ENCODE data around the gene GCNT1. TPM values are rescaled to one million over a fixed set of nuclear protein-coding genes. Genes with fewer than 3 reads are reported as not detected.
"Not testable (repeated sequence)": the region's sequence is repeated elsewhere in the genome, so short reads cannot be mapped to it uniquely, and the experiment has no call there.

The GCNT1 gene
- total and polyA plus RNA-seq, 2 donors, result 5.2 to 5.3 TPM

GRCh38 chr9:76493496-76493895 lies 34.5 kb downstream of the GCNT1 start:
- not testable (repeated sequence) for DNase-seq (ENCODE audit: low read depth in 6 of 9, low spot score in 9 of 9); H3K27ac ChIP-seq (ENCODE audit: low read depth in 1 of 2, low read length in 1 of 2); H3K9me3 ChIP-seq (ENCODE audit: control insufficient read depth in 2 of 2, insufficient read depth in 1 of 2, low read length in 1 of 2); H3K36me3 ChIP-seq (ENCODE audit: control insufficient read depth in 2 of 2, insufficient read depth in 2 of 2, low read length in 1 of 2); H3K4me1 ChIP-seq (ENCODE audit: control insufficient read depth in 2 of 2, insufficient read depth in 2 of 2, low read length in 2 of 2); H3K4me3 ChIP-seq (ENCODE audit: low read length in 2 of 2); H3K27me3 ChIP-seq (ENCODE audit: control insufficient read depth in 2 of 2, insufficient read depth in 1 of 2, low read length in 1 of 2)
- WGBS, result 97% methylated on average over 1 of the region's 1 CpG

GRCh38 chr9:76500061-76500460 lies 41.1 kb downstream of the GCNT1 start:
- Histone ChIP-seq H3K27ac (ENCODE audit: low read depth in 1 of 2, low read length in 1 of 2) (no peak overlapping the region), H3K9me3 (ENCODE audit: control insufficient read depth in 2 of 2, insufficient read depth in 1 of 2, low read length in 1 of 2) (no peaks in the 10 kb centered on the region)
- 93% methylated on average over 1 of the region's 1 CpG for WGBS

GRCh38 chr9:76502746-76503145 lies 43.8 kb downstream of the GCNT1 start:
- peaks cover 0 to 4% of the 10 kb centered on the region in 2 donors for H3K36me3 ChIP-seq (ENCODE audit: control insufficient read depth in 2 of 2, insufficient read depth in 2 of 2, low read length in 1 of 2)
- H3K4me1 ChIP-seq (ENCODE audit: control insufficient read depth in 2 of 2, insufficient read depth in 2 of 2, low read length in 2 of 2), result no peaks in the 10 kb centered on the region
- H3K27ac ChIP-seq (ENCODE audit: low read depth in 1 of 2, low read length in 1 of 2), result no peak overlapping the region
- no peak overlapping the region for H3K4me3 ChIP-seq (ENCODE audit: low read length in 2 of 2)
- H3K27me3 ChIP-seq (ENCODE audit: control insufficient read depth in 2 of 2, insufficient read depth in 1 of 2, low read length in 1 of 2), result no peaks in the 10 kb centered on the region
- WGBS, result 96% methylated on average over 6 of the region's 6 CpGs
- H3K9me3 ChIP-seq (ENCODE audit: control insufficient read depth in 2 of 2, insufficient read depth in 1 of 2, low read length in 1 of 2), result no peaks in the 10 kb centered on the region
- DNase-seq (ENCODE audit: low read depth in 6 of 9, low spot score in 9 of 9), result no peak

More at GRCh38 chr9:76500061-76500460, 41.1 kb downstream of the GCNT1 start:
- no peak overlapping the region for H3K4me3 ChIP-seq (ENCODE audit: low read length in 2 of 2)
- no peaks in the 10 kb centered on the region for H3K4me1 ChIP-seq (ENCODE audit: control insufficient read depth in 2 of 2, insufficient read depth in 2 of 2, low read length in 2 of 2)
- H3K27me3 ChIP-seq (ENCODE audit: control insufficient read depth in 2 of 2, insufficient read depth in 1 of 2, low read length in 1 of 2), result no peaks in the 10 kb centered on the region
- no peak for DNase-seq (ENCODE audit: low read depth in 6 of 9, low spot score in 9 of 9)
- H3K36me3 ChIP-seq (ENCODE audit: control insufficient read depth in 2 of 2, insufficient read depth in 2 of 2, low read length in 1 of 2), result peaks cover 0 to 4% of the 10 kb centered on the region in 2 donors

- WGBS, result 91% methylated on average over 1 of the region's 1 CpG
- Histone ChIP-seq H3K27ac (ENCODE audit: low read depth in 1 of 2, low read length in 1 of 2) (no peak overlapping the region), H3K27me3 (ENCODE audit: control insufficient read depth in 2 of 2, insufficient read depth in 1 of 2, low read length in 1 of 2) (no peaks in the 10 kb centered on the region), H3K4me1 (ENCODE audit: control insufficient read depth in 2 of 2, insufficient read depth in 2 of 2, low read length in 2 of 2) (no peaks in the 10 kb centered on the region), H3K36me3 (ENCODE audit: control insufficient read depth in 2 of 2, insufficient read depth in 2 of 2, low read length in 1 of 2) (no peaks in the 10 kb centered on the region), H3K9me3 (ENCODE audit: control insufficient read depth in 2 of 2, insufficient read depth in 1 of 2, low read length in 1 of 2) (no peaks in the 10 kb centered on the region), H3K4me3 (ENCODE audit: low read length in 2 of 2) (no peak overlapping the region)
- DNase-seq (ENCODE audit: low read depth in 6 of 9, low spot score in 9 of 9), result no peak
Measured at GRCh38 chr9:76510041-76510440, 51.1 kb downstream of the GCNT1 start.

- Histone ChIP-seq H3K9me3 (ENCODE audit: control insufficient read depth in 2 of 2, insufficient read depth in 1 of 2, low read length in 1 of 2) (no peaks in the 10 kb centered on the region), H3K27me3 (ENCODE audit: control insufficient read depth in 2 of 2, insufficient read depth in 1 of 2, low read length in 1 of 2) (no peaks in the 10 kb centered on the region), H3K4me1 (ENCODE audit: control insufficient read depth in 2 of 2, insufficient read depth in 2 of 2, low read length in 2 of 2) (no peaks in the 10 kb centered on the region), H3K4me3 (ENCODE audit: low read length in 2 of 2) (no peak overlapping the region), H3K36me3 (ENCODE audit: control insufficient read depth in 2 of 2, insufficient read depth in 2 of 2, low read length in 1 of 2) (no peaks in the 10 kb centered on the region), H3K27ac (ENCODE audit: low read depth in 1 of 2, low read length in 1 of 2) (no peak overlapping the region)
- DNase-seq (ENCODE audit: low read depth in 6 of 9, low spot score in 9 of 9), result no peak
- 98% methylated on average over 2 of the region's 2 CpGs for WGBS
Measured at GRCh38 chr9:76510446-76510845, 51.5 kb downstream of the GCNT1 start.

- Histone ChIP-seq H3K36me3 (ENCODE audit: control insufficient read depth in 2 of 2, insufficient read depth in 2 of 2, low read length in 1 of 2) (no peaks in the 10 kb centered on the region), H3K27me3 (ENCODE audit: control insufficient read depth in 2 of 2, insufficient read depth in 1 of 2, low read length in 1 of 2) (no peaks in the 10 kb centered on the region), H3K9me3 (ENCODE audit: control insufficient read depth in 2 of 2, insufficient read depth in 1 of 2, low read length in 1 of 2) (no peaks in the 10 kb centered on the region), H3K27ac (ENCODE audit: low read depth in 1 of 2, low read length in 1 of 2) (no peak overlapping the region), H3K4me1 (ENCODE audit: control insufficient read depth in 2 of 2, insufficient read depth in 2 of 2, low read length in 2 of 2) (no peaks in the 10 kb centered on the region), H3K4me3 (ENCODE audit: low read length in 2 of 2) (no peak overlapping the region)
- no peak for DNase-seq (ENCODE audit: low read depth in 6 of 9, low spot score in 9 of 9)
- WGBS, result 58% methylated on average over 1 of the region's 1 CpG
Measured at GRCh38 chr9:76512826-76513225, 53.8 kb downstream of the GCNT1 start.

GRCh38 chr9:76516350-76516749 lies 57.4 kb downstream of the GCNT1 start:
- Histone ChIP-seq H3K36me3 (ENCODE audit: control insufficient read depth in 2 of 2, insufficient read depth in 2 of 2, low read length in 1 of 2) (no peaks in the 10 kb centered on the region), H3K27me3 (ENCODE audit: control insufficient read depth in 2 of 2, insufficient read depth in 1 of 2, low read length in 1 of 2) (no peaks in the 10 kb centered on the region), H3K4me1 (ENCODE audit: control insufficient read depth in 2 of 2, insufficient read depth in 2 of 2, low read length in 2 of 2) (no peaks in the 10 kb centered on the region), H3K27ac (ENCODE audit: low read depth in 1 of 2, low read length in 1 of 2) (no peak overlapping the region), H3K9me3 (ENCODE audit: control insufficient read depth in 2 of 2, insufficient read depth in 1 of 2, low read length in 1 of 2) (no peaks in the 10 kb centered on the region), H3K4me3 (ENCODE audit: low read length in 2 of 2) (no peak overlapping the region)
- 45% methylated on average over 6 of the region's 6 CpGs for WGBS
- DNase-seq (ENCODE audit: low read depth in 6 of 9, low spot score in 9 of 9), result no peak

- no peak overlapping the region for H3K27ac ChIP-seq (ENCODE audit: low read depth in 1 of 2, low read length in 1 of 2)
- H3K4me1 ChIP-seq (ENCODE audit: control insufficient read depth in 2 of 2, insufficient read depth in 2 of 2, low read length in 2 of 2), result no peaks in the 10 kb centered on the region
- WGBS, result 87% methylated on average over 3 of the region's 3 CpGs
- no peak overlapping the region for H3K4me3 ChIP-seq (ENCODE audit: low read length in 2 of 2)
- H3K27me3 ChIP-seq (ENCODE audit: control insufficient read depth in 2 of 2, insufficient read depth in 1 of 2, low read length in 1 of 2), result no peaks in the 10 kb centered on the region
- H3K36me3 ChIP-seq (ENCODE audit: control insufficient read depth in 2 of 2, insufficient read depth in 2 of 2, low read length in 1 of 2), result no peaks in the 10 kb centered on the region
- no peak for DNase-seq (ENCODE audit: low read depth in 6 of 9, low spot score in 9 of 9)
- H3K9me3 ChIP-seq (ENCODE audit: control insufficient read depth in 2 of 2, insufficient read depth in 1 of 2, low read length in 1 of 2), result no peaks in the 10 kb centered on the region
Measured at GRCh38 chr9:76516871-76517270, 57.9 kb downstream of the GCNT1 start.

GRCh38 chr9:76519075-76519835 lies 60.3 kb downstream of the GCNT1 start:
- DNase-seq (ENCODE audit: low read depth in 6 of 9, low spot score in 9 of 9), result no peak

More at GRCh38 chr9:76519075-76519835, 60.3 kb downstream of the GCNT1 start:
- Histone ChIP-seq H3K4me3 (ENCODE audit: low read length in 2 of 2) (no peak overlapping the region), H3K4me1 (ENCODE audit: control insufficient read depth in 2 of 2, insufficient read depth in 2 of 2, low read length in 2 of 2) (no peaks in the 10 kb centered on the region), H3K27me3 (ENCODE audit: control insufficient read depth in 2 of 2, insufficient read depth in 1 of 2, low read length in 1 of 2) (no peaks in the 10 kb centered on the region), H3K27ac (ENCODE audit: low read depth in 1 of 2, low read length in 1 of 2) (no peak overlapping the region), H3K36me3 (ENCODE audit: control insufficient read depth in 2 of 2, insufficient read depth in 2 of 2, low read length in 1 of 2) (no peaks in the 10 kb centered on the region), H3K9me3 (ENCODE audit: control insufficient read depth in 2 of 2, insufficient read depth in 1 of 2, low read length in 1 of 2) (no peaks in the 10 kb centered on the region)
- 93% methylated on average over 8 of the region's 8 CpGs for whole genome bisulfite sequencing
